ENCODE results near the gene ARHGEF28.

The ARHGEF28 gene

DNA sequence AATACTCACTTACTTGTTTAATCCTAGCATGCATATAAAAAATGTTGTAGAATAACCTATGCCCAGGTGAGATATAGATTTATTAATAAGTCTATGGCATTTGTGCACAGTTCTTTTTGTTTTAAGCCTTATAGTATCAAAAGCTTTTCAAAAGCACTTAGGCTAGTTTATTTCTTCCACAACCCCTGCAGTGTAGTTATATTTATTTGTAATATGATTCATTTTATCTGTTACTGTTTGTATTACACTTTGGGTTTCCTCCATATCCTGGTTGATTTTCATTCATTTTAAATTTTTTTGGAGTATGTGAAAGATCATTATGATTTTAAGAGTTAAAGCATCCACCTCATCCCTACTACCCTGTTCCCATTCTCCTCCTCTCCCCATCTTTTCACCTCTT is 18.8 kb upstream of the ARHGEF28 start:
- H2AK5ac ChIP-seq (ENCODE audit: low read length, severe bottlenecking), result no peak overlapping the region
- H3K27ac ChIP-seq (ENCODE audit: low read length, poor library complexity, severe bottlenecking), result no peak overlapping the region
- H4K8ac ChIP-seq (ENCODE audit: low read length), result no peak overlapping the region
- peaks cover 0 to 10% of the 10 kb centered on the region in 2 experiments for H3K27me3 ChIP-seq (ENCODE audit: control insufficient read depth in 1 of 2, insufficient read depth in 1 of 2, low read length in 2 of 2)
- no peak for DNase-seq
- H3K79me1 ChIP-seq (replicated peaks; ENCODE audit: low read length, poor library complexity, severe bottlenecking), result no peaks in the 10 kb centered on the region
- H3K18ac ChIP-seq (ENCODE audit: low read depth in 1 of 2, low read length in 2 of 2), result no peak overlapping the region
- H3K4ac ChIP-seq (ENCODE audit: low read depth in 1 of 2, low read length in 2 of 2), result no peak overlapping the region
- no peak overlapping the region for H2BK12ac ChIP-seq (ENCODE audit: low read length in 2 of 2)
- no peak overlapping the region for H3K23ac ChIP-seq (ENCODE audit: low read length in 2 of 2)
- no peak overlapping the region for H3K4me2 ChIP-seq (ENCODE audit: low read length, poor library complexity, severe bottlenecking)
- no peak overlapping the region for H3K9ac ChIP-seq (ENCODE audit: low read length)
- no peak overlapping the region for H3K4me3 ChIP-seq (ENCODE audit: insufficient read depth in 1 of 2, low read depth in 1 of 2, low read length in 2 of 2)
- no peak overlapping the region for H4K91ac ChIP-seq (ENCODE audit: low read length)
- H2BK15ac ChIP-seq (ENCODE audit: low read depth, poor library complexity, severe bottlenecking), result no peak overlapping the region
- H3K14ac ChIP-seq (ENCODE audit: low read length in 2 of 2), result no peak overlapping the region
- no peak overlapping the region for H2BK120ac ChIP-seq (ENCODE audit: low read depth, low read length)
- peaks cover 3% of the 10 kb centered on the region for H3K4me1 ChIP-seq (ENCODE audit: control insufficient read depth, insufficient read depth, low read depth, low read length)
- H3K9me3 ChIP-seq (ENCODE audit: control insufficient read depth, low read length), result peaks cover 2% of the 10 kb centered on the region
- no peaks in the 10 kb centered on the region for H3K36me3 ChIP-seq (ENCODE audit: control insufficient read depth in 1 of 2, insufficient read depth in 2 of 2, low read depth in 1 of 2, low read length in 2 of 2)
- H2AFZ ChIP-seq (ENCODE audit: low read depth, low read length), result no peak overlapping the region
- no peak overlapping the region for H2BK5ac ChIP-seq (ENCODE audit: low read depth, low read length, poor library complexity, severe bottlenecking)

DNA sequence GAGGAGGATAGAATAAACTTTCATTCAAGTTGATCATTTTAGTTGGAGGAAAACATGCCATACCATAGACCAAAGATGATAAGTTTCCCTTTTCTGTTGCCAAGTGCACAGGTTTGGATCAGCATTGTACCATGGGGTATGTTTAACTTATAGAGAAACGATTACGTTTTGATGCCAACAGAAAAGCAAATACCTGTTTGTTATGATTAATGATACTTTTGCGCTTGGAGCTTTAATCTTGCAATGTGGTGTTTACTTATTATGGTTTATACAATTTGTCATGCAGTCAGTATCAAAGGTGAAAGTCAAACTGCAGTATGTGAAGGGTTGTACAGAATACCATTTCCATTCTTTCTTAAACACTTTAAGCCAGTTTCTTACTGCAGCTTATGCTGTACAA is 13.2 kb upstream of the ARHGEF28 start:
- H3K4ac ChIP-seq (ENCODE audit: low read depth in 1 of 2, low read length in 2 of 2), result no peak overlapping the region
- H3K9ac ChIP-seq (ENCODE audit: low read length), result no peak overlapping the region
- no peak overlapping the region for H2BK5ac ChIP-seq (ENCODE audit: low read depth, low read length, poor library complexity, severe bottlenecking)
- H2BK15ac ChIP-seq (ENCODE audit: low read depth, poor library complexity, severe bottlenecking), result no peak overlapping the region
- H3K4me2 ChIP-seq (ENCODE audit: low read length, poor library complexity, severe bottlenecking), result no peak overlapping the region
- H3K79me1 ChIP-seq (replicated peaks; ENCODE audit: low read length, poor library complexity, severe bottlenecking), result no peaks in the 10 kb centered on the region
- no peak overlapping the region for H4K8ac ChIP-seq (ENCODE audit: low read length)
- H2BK120ac ChIP-seq (ENCODE audit: low read depth, low read length), result no peak overlapping the region
- DNase-seq, result no peak
- no peak overlapping the region for H3K14ac ChIP-seq (ENCODE audit: low read length in 2 of 2)
- H3K4me3 ChIP-seq (ENCODE audit: insufficient read depth in 1 of 2, low read depth in 1 of 2, low read length in 2 of 2), result no peak overlapping the region
- H3K36me3 ChIP-seq (ENCODE audit: control insufficient read depth in 1 of 2, insufficient read depth in 2 of 2, low read depth in 1 of 2, low read length in 2 of 2), result no peaks in the 10 kb centered on the region
- no peak overlapping the region for H2BK12ac ChIP-seq (ENCODE audit: low read length in 2 of 2)
- no peaks in the 10 kb centered on the region for H3K9me3 ChIP-seq (ENCODE audit: control insufficient read depth, low read length)
- no peaks in the 10 kb centered on the region for H3K4me1 ChIP-seq (ENCODE audit: control insufficient read depth, insufficient read depth, low read depth, low read length)
- H4K91ac ChIP-seq (ENCODE audit: low read length), result no peak overlapping the region
- no peak overlapping the region for H3K27ac ChIP-seq (ENCODE audit: low read length, poor library complexity, severe bottlenecking)
- no peak overlapping the region for H3K18ac ChIP-seq (ENCODE audit: low read depth in 1 of 2, low read length in 2 of 2)
- H2AFZ ChIP-seq (ENCODE audit: low read depth, low read length), result no peak overlapping the region
- no peak overlapping the region for H2AK5ac ChIP-seq (ENCODE audit: low read length, severe bottlenecking)
- H3K27me3 ChIP-seq (ENCODE audit: control insufficient read depth in 1 of 2, insufficient read depth in 1 of 2, low read length in 2 of 2), result peaks cover 0 to 10% of the 10 kb centered on the region in 2 experiments
- WGBS, result 95% methylated on average over 3 of the region's 3 CpGs
- H3K23ac ChIP-seq (ENCODE audit: low read length in 2 of 2), result no peak overlapping the region

DNA sequence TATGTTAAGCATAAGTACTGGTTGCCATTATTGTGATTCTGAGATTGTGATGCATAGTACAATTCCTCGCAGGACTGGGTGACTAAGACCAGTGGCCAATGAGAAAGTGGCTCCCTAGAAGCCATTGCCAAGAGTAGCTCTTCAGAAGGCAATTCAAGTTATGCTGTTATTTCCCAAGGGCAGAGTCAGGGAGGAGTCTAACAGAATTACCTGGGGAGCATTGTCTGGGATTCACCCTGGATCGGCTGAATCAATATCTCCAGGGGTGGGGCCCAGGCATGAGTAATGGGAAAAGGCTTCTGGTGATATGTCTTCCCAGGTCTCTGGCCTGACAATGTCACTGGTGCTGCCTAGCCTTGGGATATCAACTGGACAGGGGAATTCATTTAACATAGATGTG is 10.9 kb upstream of the ARHGEF28 start:
- Histone ChIP-seq H2BK15ac (ENCODE audit: low read depth, poor library complexity, severe bottlenecking) (no peak overlapping the region), H3K9me3 (ENCODE audit: control insufficient read depth, low read length) (no peaks in the 10 kb centered on the region), H3K27me3 (ENCODE audit: control insufficient read depth in 1 of 2, insufficient read depth in 1 of 2, low read length in 2 of 2) (peaks cover 0 to 9% of the 10 kb centered on the region in 2 experiments), H4K8ac (ENCODE audit: low read length) (no peak overlapping the region), H3K23ac (ENCODE audit: low read length in 2 of 2) (no peak overlapping the region), H3K4me1 (ENCODE audit: control insufficient read depth, insufficient read depth, low read depth, low read length) (no peaks in the 10 kb centered on the region), H2AK5ac (ENCODE audit: low read length, severe bottlenecking) (no peak overlapping the region), H3K4me3 (ENCODE audit: insufficient read depth in 1 of 2, low read depth in 1 of 2, low read length in 2 of 2) (no peak overlapping the region), H2BK12ac (ENCODE audit: low read length in 2 of 2) (no peak overlapping the region), H2AFZ (ENCODE audit: low read depth, low read length) (no peak overlapping the region), H4K91ac (ENCODE audit: low read length) (no peak overlapping the region), H3K4me2 (ENCODE audit: low read length, poor library complexity, severe bottlenecking) (no peak overlapping the region), H3K4ac (ENCODE audit: low read depth in 1 of 2, low read length in 2 of 2) (no peak overlapping the region), H3K18ac (ENCODE audit: low read depth in 1 of 2, low read length in 2 of 2) (no peak overlapping the region), H3K79me1 (replicated peaks; ENCODE audit: low read length, poor library complexity, severe bottlenecking) (no peaks in the 10 kb centered on the region), H2BK120ac (ENCODE audit: low read depth, low read length) (no peak overlapping the region), H3K27ac (ENCODE audit: low read length, poor library complexity, severe bottlenecking) (no peak overlapping the region), H3K14ac (ENCODE audit: low read length in 2 of 2) (no peak overlapping the region), H3K9ac (ENCODE audit: low read length) (no peak overlapping the region), H3K36me3 (ENCODE audit: control insufficient read depth in 1 of 2, insufficient read depth in 2 of 2, low read depth in 1 of 2, low read length in 2 of 2) (no peaks in the 10 kb centered on the region), H2BK5ac (ENCODE audit: low read depth, low read length, poor library complexity, severe bottlenecking) (no peak overlapping the region)
- 83% methylated on average over 2 of the region's 2 CpGs for WGBS
- no peak for DNase-seq

DNA sequence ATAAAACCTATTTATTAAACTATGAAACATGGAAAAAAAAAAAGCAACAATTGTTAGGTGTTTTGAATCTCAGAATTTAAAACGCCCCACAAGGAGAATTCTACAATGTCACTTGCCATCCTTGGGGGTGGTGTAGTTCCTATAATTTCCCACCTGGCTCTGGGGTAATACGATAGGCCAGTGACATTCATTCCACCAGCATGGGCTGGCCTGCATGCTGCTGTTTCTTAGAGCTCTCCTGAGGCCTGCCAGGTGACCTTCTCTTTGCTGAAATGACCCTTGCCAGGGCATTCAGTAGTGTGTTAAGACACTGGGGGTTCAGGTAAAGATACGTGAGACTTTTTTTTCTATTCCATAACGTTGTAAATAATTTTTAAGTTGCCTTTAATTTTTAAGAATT is 10.0 kb upstream of the ARHGEF28 start:
- Histone ChIP-seq H3K9me3 (ENCODE audit: control insufficient read depth, low read length) (no peaks in the 10 kb centered on the region), H3K4me1 (ENCODE audit: control insufficient read depth, insufficient read depth, low read depth, low read length) (no peaks in the 10 kb centered on the region), H3K4me3 (ENCODE audit: insufficient read depth in 1 of 2, low read depth in 1 of 2, low read length in 2 of 2) (no peak overlapping the region), H2BK15ac (ENCODE audit: low read depth, poor library complexity, severe bottlenecking) (no peak overlapping the region), H3K4ac (ENCODE audit: low read depth in 1 of 2, low read length in 2 of 2) (no peak overlapping the region), H3K14ac (ENCODE audit: low read length in 2 of 2) (no peak overlapping the region), H3K36me3 (ENCODE audit: control insufficient read depth in 1 of 2, insufficient read depth in 2 of 2, low read depth in 1 of 2, low read length in 2 of 2) (no peaks in the 10 kb centered on the region), H4K91ac (ENCODE audit: low read length) (no peak overlapping the region), H3K23ac (ENCODE audit: low read length in 2 of 2) (no peak overlapping the region), H2AFZ (ENCODE audit: low read depth, low read length) (no peak overlapping the region), H3K27me3 (ENCODE audit: control insufficient read depth in 1 of 2, insufficient read depth in 1 of 2, low read length in 2 of 2) (peaks cover 0 to 3% of the 10 kb centered on the region in 2 experiments), H2AK5ac (ENCODE audit: low read length, severe bottlenecking) (no peak overlapping the region), H3K4me2 (ENCODE audit: low read length, poor library complexity, severe bottlenecking) (no peak overlapping the region), H4K8ac (ENCODE audit: low read length) (no peak overlapping the region), H2BK120ac (ENCODE audit: low read depth, low read length) (no peak overlapping the region), H3K18ac (ENCODE audit: low read depth in 1 of 2, low read length in 2 of 2) (no peak overlapping the region), H2BK12ac (ENCODE audit: low read length in 2 of 2) (no peak overlapping the region), H3K27ac (ENCODE audit: low read length, poor library complexity, severe bottlenecking) (no peak overlapping the region), H3K79me1 (replicated peaks; ENCODE audit: low read length, poor library complexity, severe bottlenecking) (no peaks in the 10 kb centered on the region), H3K9ac (ENCODE audit: low read length) (no peak overlapping the region), H2BK5ac (ENCODE audit: low read depth, low read length, poor library complexity, severe bottlenecking) (no peak overlapping the region)
- no peak for DNase-seq
- WGBS, result 92% methylated on average over 2 of the region's 4 CpGs

All from mesenchymal stem cell (in vitro differentiated cells and primary cell).